SK-N-MC (cell line): ENCODE data around the gene ARHGAP26.

Source experiments
- EZH2 ChIP-seq: fragments of 200-600 bp; sonication (generic); IDR thresholded peaks from one replicate; pipeline ENCODE4 v1.6.1; 2017; ENCODE audit warnings: antibody characterized with exemption
- FOXP2 ChIP-seq: optimal IDR thresholded peaks from 2 replicates; pipeline ENCODE3; 2011; ENCODE audit warnings: mild to moderate bottlenecking, moderate library complexity; ENCODE audit not compliant: insufficient read depth; ENCODE audit errors: extremely low read length, control extremely low read depth

DNA sequence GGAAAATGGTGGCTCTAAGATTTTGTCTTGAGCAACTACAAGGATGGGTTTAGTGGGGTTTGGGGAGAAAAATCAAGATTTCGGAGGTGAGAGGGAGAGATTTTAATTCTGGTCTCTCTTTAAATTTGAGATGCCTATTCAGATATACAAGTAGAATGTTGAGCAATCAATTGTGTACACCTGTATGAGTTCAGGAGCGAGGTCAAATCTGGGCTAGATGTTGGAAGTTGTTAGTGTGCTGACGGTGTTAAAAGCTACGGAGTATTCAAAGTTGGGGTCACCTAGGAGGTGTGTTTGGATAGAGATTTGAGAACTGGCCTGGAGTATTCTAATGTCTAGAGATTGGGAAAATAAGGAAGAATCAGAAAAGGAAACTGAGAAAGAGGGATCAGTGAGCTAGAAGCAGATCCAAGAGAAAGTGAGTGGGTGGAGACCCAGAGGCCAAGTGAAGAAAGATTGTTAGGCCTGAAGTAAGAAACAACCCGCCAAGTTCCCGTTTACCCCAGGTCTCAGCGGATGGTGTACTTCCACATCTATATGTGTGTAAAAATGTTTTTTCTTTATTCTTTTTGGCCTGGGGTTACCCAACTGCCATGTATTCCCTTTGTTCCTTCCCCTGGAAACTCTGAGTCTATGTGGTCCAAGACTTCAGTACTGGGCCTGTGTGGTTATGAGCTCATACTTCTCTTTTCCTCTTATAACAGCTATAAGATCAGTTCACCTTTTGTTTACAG is 11.9 kb upstream of the ARHGAP26 start:
- TF ChIP-seq FOXP2 = no peak
- TF ChIP-seq EZH2 = no peak
